IMR-90 (cell line): Measurements from ENCODE around the gene RHBDD1. TPM values are rescaled to one million over a fixed set of nuclear protein-coding genes. Genes with fewer than 3 reads are reported as not detected.

Experiments
- ATAC-seq: fragments of 200-7000 bp; cut with Tn5 transposase; 2 replicates; pipeline ENCODE4 v1.9.1; 2020; ENCODE audit warnings: low read depth, mild to moderate bottlenecking, moderate library complexity
- BruUV-seq: library from RNA; stranded (reverse); fragments of 400-500 nt; replicated peaks from 2 replicates; lab custom pipeline; 2021; lab: Mats Ljungman, UMichigan
- CTCF ChIA-PET: fragments of 300-600 bp; formaldehyde crosslinking; extraction: SDS; loops from one replicate; lab custom pipeline; 2021; ENCODE audit warnings: antibody characterized with exemption; lab: Yijun Ruan, JAX
- POLR2A ChIA-PET: fragments of 300-600 bp; sonication (Branson Sonifier 250); formaldehyde crosslinking; loops from one replicate; lab custom pipeline; 2022; ENCODE audit warnings: antibody characterized with exemption; ENCODE audit not compliant: unreplicated experiment; lab: Charles Lee
- DNase-seq: peaks from one replicate; pipeline ENCODE4 v3.0.0; 2013
- H2AFZ ChIP-seq: replicated peaks from 2 replicates; pipeline ENCODE3; 2013; ENCODE audit warnings: low read length, mild to moderate bottlenecking; ENCODE audit not compliant: poor library complexity
- H2AK5ac ChIP-seq: 2 replicates; pipeline ENCODE4 v1.6.1; 2013; ENCODE audit warnings: low read depth, low read length, inconsistent platforms
- H2AK9ac ChIP-seq: replicated peaks from 2 replicates; pipeline ENCODE3; 2013; ENCODE audit warnings: mild to moderate bottlenecking, low read depth, low read length, moderate library complexity; ENCODE audit not compliant: poor library complexity
- H2BK120ac ChIP-seq: 2 replicates; pipeline ENCODE4 v1.6.1; 2013; ENCODE audit warnings: low read depth, low read length, inconsistent platforms
- H2BK15ac ChIP-seq: 3 replicates; pipeline ENCODE4 v1.6.1; 2013; ENCODE audit warnings: low read depth, low read length, inconsistent platforms
- H2BK20ac ChIP-seq: 2 replicates; pipeline ENCODE4 v1.6.1; 2013; ENCODE audit warnings: low read depth, mild to moderate bottlenecking, inconsistent platforms, low read length, moderate library complexity
- H2BK5ac ChIP-seq: 2 replicates; pipeline ENCODE4 v1.6.1; 2013; ENCODE audit warnings: mild to moderate bottlenecking, low read depth, low read length, inconsistent platforms; ENCODE audit not compliant: poor library complexity, severe bottlenecking
- H3K14ac ChIP-seq: replicated peaks from 2 replicates; pipeline ENCODE4 v1.6.1; 2013; ENCODE audit warnings: low read depth, low read length, inconsistent platforms
- H3K18ac ChIP-seq: 2 replicates; pipeline ENCODE4 v1.6.1; 2013; ENCODE audit warnings: low read depth, low read length, control low read depth
- H3K23ac ChIP-seq: 2 replicates; pipeline ENCODE4 v1.6.1; 2013; ENCODE audit warnings: low read depth, low read length, inconsistent platforms
- H3K27ac ChIP-seq: 2 replicates; pipeline ENCODE4 v1.5.1; 2013; ENCODE audit warnings: mild to moderate bottlenecking, control low read depth, low read length; ENCODE audit not compliant: insufficient read depth
- H3K27me3 ChIP-seq: 2 replicates; pipeline ENCODE4 v1.6.1; 2013; ENCODE audit warnings: low read length; ENCODE audit not compliant: control insufficient read depth, insufficient read depth
- H3K36me3 ChIP-seq: 2 replicates; pipeline ENCODE4 v1.6.1; 2013; ENCODE audit warnings: low read length, mixed read lengths; ENCODE audit not compliant: control insufficient read depth, insufficient read depth
- H3K4ac ChIP-seq: 2 replicates; pipeline ENCODE4 v1.6.1; 2013; ENCODE audit warnings: low read depth, low read length, inconsistent platforms
- H3K4me1 ChIP-seq: 2 replicates; pipeline ENCODE4 v1.6.1; 2013; ENCODE audit warnings: low read length, mixed read lengths; ENCODE audit not compliant: control insufficient read depth, insufficient read depth
- H3K4me2 ChIP-seq: 2 replicates; pipeline ENCODE4 v1.6.1; 2013; ENCODE audit warnings: low read depth, mild to moderate bottlenecking, control low read depth, low read length, moderate library complexity
- H3K4me3 ChIP-seq: 2 replicates; pipeline ENCODE4 v1.5.1; 2013; ENCODE audit warnings: low read depth, mild to moderate bottlenecking, control low read depth, low read length, moderate library complexity; ENCODE audit not compliant: insufficient read depth
- H3K56ac ChIP-seq: 2 replicates; pipeline ENCODE4 v1.6.1; 2013; ENCODE audit warnings: low read length, inconsistent platforms; ENCODE audit not compliant: insufficient read depth; ENCODE audit errors: extremely low read depth
- H3K79me1 ChIP-seq, 2 experiments: 2 replicates each; pipeline ENCODE4 v1.6.1; 2013; ENCODE audit warnings: low read length in 2 of 2, inconsistent platforms in 1 of 2, low read depth in 1 of 2
- H3K9ac ChIP-seq: 2 replicates; pipeline ENCODE4 v1.6.1; 2013; ENCODE audit warnings: low read depth, low read length, control low read depth
- H3K9me1 ChIP-seq: 2 replicates; pipeline ENCODE4 v1.6.1; 2013; ENCODE audit warnings: low read length, inconsistent platforms; ENCODE audit not compliant: insufficient read depth
- H3K9me3 ChIP-seq: 2 replicates; pipeline ENCODE4 v1.6.1; 2013; ENCODE audit warnings: low read length; ENCODE audit not compliant: control insufficient read depth, insufficient read depth
- H4K20me1 ChIP-seq: 2 replicates; pipeline ENCODE4 v1.6.1; 2013; ENCODE audit warnings: low read length, inconsistent platforms; ENCODE audit not compliant: insufficient read depth
- H4K5ac ChIP-seq: 2 replicates; pipeline ENCODE4 v1.6.1; 2013; ENCODE audit warnings: mild to moderate bottlenecking, low read depth, low read length, control low read depth
- H4K8ac ChIP-seq, 2 experiments: 2 replicates each; pipeline ENCODE4 v1.6.1; 2013; ENCODE audit warnings: low read depth in 2 of 2, low read length in 2 of 2, control low read depth in 1 of 2, inconsistent platforms in 1 of 2
- H4K91ac ChIP-seq: 2 replicates; pipeline ENCODE4 v1.6.1; 2013; ENCODE audit warnings: low read depth, low read length, inconsistent platforms; ENCODE audit not compliant: insufficient read depth
- BHLHE40 ChIP-seq: fragments of 150-350 bp; IDR thresholded peaks from 2 replicates; pipeline ENCODE4 v1.6.1; 2016; ENCODE audit warnings: mild to moderate bottlenecking, low read depth, low read length
- CEBPB ChIP-seq: IDR thresholded peaks from 2 replicates; pipeline ENCODE4 v1.6.1; 2012; ENCODE audit warnings: low read depth, low read length, improper control_type of control experiment
- CHD1 ChIP-seq: IDR thresholded peaks from 2 replicates; pipeline ENCODE4 v1.6.1; 2012; ENCODE audit warnings: low read depth, low read length, improper control_type of control experiment
- CTCF ChIP-seq: conservative IDR thresholded peaks from 2 replicates; pipeline ENCODE4 v1.5.1; 2012; ENCODE audit warnings: mild to moderate bottlenecking, low read depth, low read length, improper control_type of control experiment
- ELK1 ChIP-seq: fragments of 150-350 bp; IDR thresholded peaks from 2 replicates; pipeline ENCODE4 v1.6.1; 2016; ENCODE audit warnings: low read depth, mild to moderate bottlenecking, low read length, moderate library complexity, borderline replicate concordance
- FOS ChIP-seq: fragments of 150-350 bp; IDR thresholded peaks from 2 replicates; pipeline ENCODE4 v1.6.1; 2016; ENCODE audit warnings: low read depth, low read length
- MAFK ChIP-seq: IDR thresholded peaks from 2 replicates; pipeline ENCODE4 v1.6.1; 2012; ENCODE audit warnings: low read depth, low read length, improper control_type of control experiment
- MAZ ChIP-seq: IDR thresholded peaks from 2 replicates; pipeline ENCODE4 v1.6.1; 2012; ENCODE audit warnings: low read depth, mild to moderate bottlenecking, low read length, improper control_type of control experiment, moderate library complexity, borderline replicate concordance
- MXI1 ChIP-seq: IDR thresholded peaks from 2 replicates; pipeline ENCODE4 v1.6.1; 2012; ENCODE audit warnings: low read depth, mild to moderate bottlenecking, low read length, moderate library complexity, borderline replicate concordance
- NFE2L2 ChIP-seq: fragments of 150-350 bp; IDR thresholded peaks from 2 replicates; pipeline ENCODE4 v1.6.1; 2016; ENCODE audit warnings: low read depth, mild to moderate bottlenecking, low read length
- POLR2A ChIP-seq: IDR thresholded peaks from 2 replicates; pipeline ENCODE4 v1.6.1; 2012; ENCODE audit warnings: mild to moderate bottlenecking, low read depth, low read length
- RAD21 ChIP-seq: IDR thresholded peaks from 2 replicates; pipeline ENCODE4 v1.6.1; 2012; ENCODE audit warnings: low read length, improper control_type of control experiment
- RCOR1 ChIP-seq: IDR thresholded peaks from 2 replicates; pipeline ENCODE4 v1.6.1; 2012; ENCODE audit warnings: mild to moderate bottlenecking, low read length, improper control_type of control experiment; ENCODE audit not compliant: insufficient replicate concordance
- RFX5 ChIP-seq: IDR thresholded peaks from 2 replicates; pipeline ENCODE4 v1.8.0; 2012; ENCODE audit warnings: low read depth, mild to moderate bottlenecking, low read length, moderate library complexity
- SMC3 ChIP-seq: fragments of 150-350 bp; IDR thresholded peaks from 2 replicates; pipeline ENCODE4 v1.6.1; 2016; ENCODE audit warnings: low read depth, mild to moderate bottlenecking, antibody characterized with exemption, low read length, moderate library complexity
- WGBS, 2 experiments: methylation state at CpG; one replicate each; pipeline versions ENCODE4 v1.1.5 to v1.1.7; 2013; ENCODE audit warnings: missing lambda C conversion rate in 2 of 2; ENCODE audit not compliant: insufficient read length in 1 of 2; ENCODE audit errors: extremely low coverage in 2 of 2; 5-methylcytosine and 5-hydroxymethylcytosine counted together
- dilution Hi-C: fragments of 300-500 bp; cut with HindIII; formaldehyde crosslinking; loops from one replicate; pipeline ENCODE4 v1.14.3; 2018; ENCODE audit warnings: low sequenced_read_pairs; ENCODE audit not compliant: unreplicated experiment
- in situ Hi-C: fragments of 300-500 bp; cut with MboI; formaldehyde crosslinking; loops from 3 replicates; pipeline ENCODE4 v1.14.3; 2019; ENCODE audit warnings: low sequenced_read_pairs, inconsistent platforms, mixed read lengths
- intact Hi-C: fragments of 100-400 bp; cut with micrococcal nuclease; formaldehyde crosslinking; loops from 2 replicates; pipeline ENCODE4 v1.10.0; 2022
- polyA plus RNA-seq, 3 experiments: library from polyadenylated mRNA; depleted of rRNA; stranded (reverse); fragments of >200 nt; gene quantifications; 2 replicates each; pipeline ENCODE4 v1.2.3, GENCODE V29; 2012; ENCODE audit warnings: low replicate concordance in 1 of 3
- total RNA-seq: library from RNA; depleted of rRNA; stranded (reverse); fragments of >200 nt; gene quantifications from 2 replicates; pipeline ENCODE4 v1.2.3, GENCODE V29; 2012

The RHBDD1 gene
- total and polyA plus RNA-seq, 2 of the 4 experiments (the other 2 are of a cell fraction) = 9.7 to 14.0 TPM

- ATAC-seq (no peak), DNase-seq (no peak)
- Histone ChIP-seq H4K8ac (no peak overlapping the region), H3K4ac (no peak overlapping the region), H4K20me1 (no peaks in the 10 kb centered on the region), H4K5ac (no peak overlapping the region), H3K36me3 (peaks cover 2% of the 10 kb centered on the region; the same call in 1 of the 2 replicates), H4K91ac (no peak overlapping the region), H3K27ac (no peak overlapping the region), H2AFZ (no peak overlapping the region), H3K79me1 (peaks cover 0 to 3% of the 10 kb centered on the region in 2 experiments; a peak in 1 of 4 replicates), H3K23ac (no peak overlapping the region), H3K4me1 (peaks cover 4% of the 10 kb centered on the region; the same call in 1 of the 2 replicates), H3K4me2 (no peak overlapping the region), H2BK15ac (no peak overlapping the region), H2BK5ac (no peak overlapping the region), H3K9me1 (no peaks in the 10 kb centered on the region), H3K14ac (no peak overlapping the region), H2AK5ac (no peak overlapping the region), H3K27me3 (no peaks in the 10 kb centered on the region), H2BK20ac (no peak overlapping the region), H3K18ac (no peak overlapping the region), H3K9ac (no peak overlapping the region), H2AK9ac (no peak overlapping the region), H3K9me3 (no peaks in the 10 kb centered on the region), H3K56ac (no peak overlapping the region), H2BK120ac (no peak overlapping the region), H3K4me3 (no peak overlapping the region)
- WGBS, 2 experiments = no CpG with 5 or more reads among the region's 3 CpGs
- ChIA-PET POLR2A (no interaction called here), CTCF (no interaction called here)
- dilution Hi-C loops (no loop called here), in situ Hi-C loops (no loop called here), intact Hi-C loops (no loop called here)
- no TSS peak for BruUV-seq
- no peak for TF ChIP-seq ELK1
- no peak for TF ChIP-seq CTCF
- TF ChIP-seq CHD1 = no peak
- TF ChIP-seq BHLHE40 = no peak
- TF ChIP-seq FOS = no peak
- TF ChIP-seq SMC3 = no peak
- no peak for TF ChIP-seq CEBPB
- TF ChIP-seq NFE2L2 = no peak
- no peak for TF ChIP-seq RFX5
- no peak for TF ChIP-seq MXI1
- no peak for TF ChIP-seq RAD21
- no peak for TF ChIP-seq POLR2A
- TF ChIP-seq RCOR1 = no peak
- no peak for TF ChIP-seq MAZ
- no peak for TF ChIP-seq MAFK
Observed at GRCh38 chr2:226970362-226970761, 134.5 kb downstream of the RHBDD1 start.
